HCT116 (cell line): ENCODE data around the gene IPCEF1. TPM values are rescaled to one million over a fixed set of nuclear protein-coding genes. Genes with fewer than 3 reads are reported as not detected.

Experiments
- ATAC-seq: fragments of 200-7000 bp; cut with Tn5 transposase; 2 replicates; pipeline ENCODE4 v1.9.1; 2020; ENCODE audit warnings: mild to moderate bottlenecking, moderate library complexity
- BruUV-seq: library from RNA; stranded (reverse); fragments of 400-500 nt; replicated peaks from 2 replicates; lab custom pipeline; 2021; lab: Mats Ljungman, UMichigan
- CTCF ChIA-PET: fragments of 300-600 bp; sonication (Branson Sonifier 250); formaldehyde crosslinking; loops from one replicate; lab custom pipeline; 2021; ENCODE audit warnings: antibody characterized with exemption; lab: Charles Lee
- POLR2A ChIA-PET: fragments of 300-600, 350-600 bp; sonication (Branson Sonifier 250); formaldehyde crosslinking; loops from one replicate; lab custom pipeline; 2021; ENCODE audit warnings: antibody characterized with exemption; lab: Charles Lee
- RAD21 ChIA-PET, 2 experiments: fragments of 300-600 bp; sonication (Branson Sonifier 250); formaldehyde crosslinking; loops; one replicate each; lab custom pipeline; 2023; ENCODE audit warnings: low total read pairs in 2 of 2; ENCODE audit not compliant: uncharacterized antibody in 2 of 2, unreplicated experiment in 2 of 2, low non-redundant PET in 1 of 2; lab: Charles Lee
- DNase-seq: peaks from one replicate; pipeline ENCODE4 v3.0.0-alpha.2; 2010; ENCODE audit warnings: low read depth, low spot score
- H2AFZ ChIP-seq: fragments of 200-600 bp; shearing (Covaris generic), sonication (generic); 2 replicates; pipeline ENCODE4 v1.6.1; 2017; ENCODE audit warnings: low read depth, mixed run types, mixed read lengths, antibody characterized with exemption, low read length; ENCODE audit not compliant: poor library complexity, severe bottlenecking
- H3K27ac ChIP-seq: 2 replicates; pipeline ENCODE4 v1.5.1; 2012; ENCODE audit warnings: low read depth, low read length
- H3K27me3 ChIP-seq: fragments of 200-600 bp; sonication (generic); 2 replicates; pipeline ENCODE4 v1.6.1; 2016; ENCODE audit warnings: mixed run types, low read length, mixed read lengths; ENCODE audit not compliant: insufficient read depth
- H3K36me3 ChIP-seq, 2 experiments: fragments of 200-500 bp in 1 of 2; fragments of 200-600 bp in 1 of 2; sonication (Bioruptor generic) in 1 of 2; sonication (generic) in 1 of 2; 2 replicates each; pipeline versions ENCODE4 v1.5.1 to v1.6.1; 2014 to 2016; ENCODE audit warnings: low read length in 2 of 2, inconsistent platforms in 1 of 2, mixed read lengths in 1 of 2, mixed run types in 1 of 2; ENCODE audit not compliant: insufficient read depth in 2 of 2, control insufficient read depth in 1 of 2
- H3K4me1 ChIP-seq, 2 experiments: fragments of 200-600 bp in 1 of 2; sonication (generic) in 1 of 2; 2 replicates each; pipeline versions ENCODE4 v1.5.1 to v1.6.1; 2012 to 2017; ENCODE audit warnings: low read length in 2 of 2, inconsistent platforms in 1 of 2, mild to moderate bottlenecking in 1 of 2, mixed read lengths in 1 of 2, mixed run types in 1 of 2, moderate library complexity in 1 of 2; ENCODE audit not compliant: insufficient read depth in 2 of 2, control insufficient read depth in 1 of 2
- H3K4me2 ChIP-seq: fragments of 200-600 bp; sonication (generic); 2 replicates; pipeline ENCODE4 v1.6.1; 2017; ENCODE audit warnings: mixed run types, low read length, mixed read lengths
- H3K4me3 ChIP-seq, 2 experiments: fragments of 200-600 bp in 1 of 2; sonication (generic) in 1 of 2; replicated peaks in 1 of 2; 2 replicates each; pipeline ENCODE4 v1.5.1; 2011 to 2016; ENCODE audit warnings: low read length in 2 of 2, control low read depth in 1 of 2, low read depth in 1 of 2, mild to moderate bottlenecking in 1 of 2, mixed read lengths in 1 of 2, mixed run types in 1 of 2
- H3K79me2 ChIP-seq: fragments of 200-600 bp; sonication (generic); 2 replicates; pipeline ENCODE4 v1.6.1; 2017; ENCODE audit warnings: mild to moderate bottlenecking, mixed run types, low read length, moderate library complexity, mixed read lengths; ENCODE audit not compliant: insufficient read depth
- H3K9ac ChIP-seq: fragments of 200-600 bp; sonication (generic); 2 replicates; pipeline ENCODE4 v1.6.1; 2016; ENCODE audit warnings: low read length, mixed read lengths
- H3K9me2 ChIP-seq: fragments of 200-600 bp; sonication (generic), shearing (Covaris generic); 2 replicates; pipeline ENCODE4 v1.6.1; 2017; ENCODE audit warnings: mixed run types, mild to moderate bottlenecking, moderate library complexity; ENCODE audit not compliant: insufficient read depth
- H3K9me3 ChIP-seq, 2 experiments: fragments of 200-500 bp in 1 of 2; fragments of 200-600 bp in 1 of 2; sonication (Bioruptor generic) in 1 of 2; sonication (generic) in 1 of 2; 2 replicates each; pipeline ENCODE4 v1.6.1; 2014 to 2017; ENCODE audit warnings: low read length in 2 of 2, mixed read lengths in 2 of 2, inconsistent platforms in 1 of 2, low read depth in 1 of 2, mild to moderate bottlenecking in 1 of 2, mixed run types in 1 of 2, moderate library complexity in 1 of 2; ENCODE audit not compliant: control insufficient read depth in 1 of 2, insufficient read depth in 1 of 2
- H4K20me1 ChIP-seq: fragments of 200-600 bp; sonication (generic), shearing (Covaris generic); 2 replicates; pipeline ENCODE4 v1.6.1; 2017; ENCODE audit warnings: mixed run types, mild to moderate bottlenecking, moderate library complexity; ENCODE audit not compliant: insufficient read depth
- CBX3 ChIP-seq: IDR thresholded peaks from 2 replicates; pipeline ENCODE4 v1.6.1; 2012; ENCODE audit warnings: low read depth
- EZH2 ChIP-seq: fragments of 200-600 bp; sonication (generic); IDR thresholded peaks from 2 replicates; pipeline ENCODE4 v1.6.1; 2017; ENCODE audit warnings: antibody characterized with exemption, mixed run types
- EZH2phosphoT487 ChIP-seq: fragments of 200-600 bp; IDR thresholded peaks from 2 replicates; pipeline ENCODE4 v1.6.1; 2018; ENCODE audit warnings: antibody characterized with exemption, borderline replicate concordance
- JUND ChIP-seq: IDR thresholded peaks from 2 replicates; pipeline ENCODE4 v1.6.1; 2012
- SIN3A ChIP-seq: IDR thresholded peaks from 2 replicates; pipeline ENCODE4 v1.6.1; 2012; ENCODE audit warnings: low read depth
- SRF ChIP-seq: IDR thresholded peaks from 2 replicates; pipeline ENCODE4 v1.6.1; 2012; ENCODE audit warnings: low read depth
- TCF7L2 ChIP-seq: IDR thresholded peaks from 2 replicates; pipeline ENCODE4 v1.7.0; 2011; ENCODE audit warnings: borderline replicate concordance, inconsistent platforms; ENCODE audit not compliant: insufficient read depth, insufficient read length; ENCODE audit errors: extremely low read depth
- YY1 ChIP-seq: IDR thresholded peaks from 2 replicates; pipeline ENCODE4 v1.6.1; 2011; ENCODE audit warnings: low read length, low read depth, moderate library complexity, mild to moderate bottlenecking; ENCODE audit not compliant: insufficient replicate concordance; ENCODE audit errors: extremely low read depth
- ZNF274 ChIP-seq: fragments of 200-500 bp; sonication (Bioruptor generic); IDR thresholded peaks from 2 replicates; pipeline ENCODE4 v1.6.1; 2014; ENCODE audit warnings: mild to moderate bottlenecking, low read depth, low read length, inconsistent platforms
- intact Hi-C: fragments of 100-400 bp; cut with micrococcal nuclease; formaldehyde crosslinking; loops from 2 replicates; pipeline ENCODE4 v1.10.0; 2022
- total RNA-seq: library from RNA; stranded (reverse); gene quantifications from one replicate; pipeline ENCODE4 v1.2.1, GENCODE V29; 2021; ENCODE audit not compliant: unreplicated experiment
- TF ChIP-seq, protein P1 (sequence below): IDR thresholded peaks from 2 replicates; pipeline ENCODE4 v1.6.1; 2012
- TF ChIP-seq, protein P2 (sequence below): IDR thresholded peaks from 2 replicates; pipeline ENCODE4 v1.6.1; 2012
- TF ChIP-seq, protein P3 (sequence below), 3 experiments: fragments of 200-600 bp in 1 of 3; sonication (generic) in 1 of 3; IDR thresholded peaks in 2 of 3; conservative IDR thresholded peaks in 1 of 3; 2 replicates each; pipeline ENCODE4 v1.5.1; 2012 to 2017; ENCODE audit warnings: low read depth in 2 of 3, low read length in 2 of 3, antibody characterized with exemption in 1 of 3, borderline replicate concordance in 1 of 3, control low read depth in 1 of 3, mild to moderate bottlenecking in 1 of 3, mixed read lengths in 1 of 3, mixed run types in 1 of 3, moderate library complexity in 1 of 3; ENCODE audit not compliant: insufficient read depth in 1 of 3

Gene IPCEF1
- total RNA-seq, 1 experiment from 2014 or later, result 0.32 TPM

DNA sequence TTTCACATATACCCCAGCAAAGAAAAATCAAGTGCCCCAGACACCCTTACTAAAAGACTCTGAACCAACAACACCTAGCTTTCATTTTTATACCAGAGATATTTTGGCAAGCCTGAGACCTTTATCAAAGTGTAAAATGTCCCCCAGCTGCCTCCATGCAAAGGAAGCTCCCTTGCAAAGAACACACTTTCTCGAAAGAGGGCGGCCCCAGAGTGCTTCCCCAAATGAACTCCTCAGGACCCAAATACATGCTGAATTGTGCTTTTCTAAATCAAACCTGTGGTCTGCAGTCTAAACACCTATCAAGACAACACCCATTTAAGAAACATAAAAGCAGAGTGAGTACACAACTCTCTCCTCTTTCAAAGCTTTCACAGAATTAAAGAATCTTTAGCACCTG lies 490 bp downstream of the IPCEF1 start:
- H3K27me3 ChIP-seq, result no peaks in the 10 kb centered on the region
- BruUV-seq, result no TSS peak
- no peaks in the 10 kb centered on the region for H3K9me2 ChIP-seq
- H3K4me3 ChIP-seq, result no peak overlapping the region
- peaks cover 0 to 7% of the 10 kb centered on the region in 2 experiments; a peak in 1 of 4 replicates for H3K4me1 ChIP-seq
- ATAC-seq (no peak), DNase-seq (no peak)
- no peaks in the 10 kb centered on the region for H3K9me3 ChIP-seq
- H3K27ac ChIP-seq, result no peak overlapping the region
- intact Hi-C loops, result no loop called here
- H3K4me2 ChIP-seq, result no peak overlapping the region
- H3K36me3 ChIP-seq, result no peaks in the 10 kb centered on the region
- ChIA-PET POLR2A (no interaction called here), CTCF (no interaction called here), RAD21 (no interaction called here)
- TF ChIP-seq, protein P1, sequence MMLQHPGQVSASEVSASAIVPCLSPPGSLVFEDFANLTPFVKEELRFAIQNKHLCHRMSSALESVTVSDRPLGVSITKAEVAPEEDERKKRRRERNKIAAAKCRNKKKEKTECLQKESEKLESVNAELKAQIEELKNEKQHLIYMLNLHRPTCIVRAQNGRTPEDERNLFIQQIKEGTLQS, result no peak
- no peak for TF ChIP-seq ZNF274
- no peak for TF ChIP-seq TCF7L2
- no peak for TF ChIP-seq YY1
- TF ChIP-seq CBX3, result no peak
- no peak for TF ChIP-seq JUND
- TF ChIP-seq, protein P2, sequence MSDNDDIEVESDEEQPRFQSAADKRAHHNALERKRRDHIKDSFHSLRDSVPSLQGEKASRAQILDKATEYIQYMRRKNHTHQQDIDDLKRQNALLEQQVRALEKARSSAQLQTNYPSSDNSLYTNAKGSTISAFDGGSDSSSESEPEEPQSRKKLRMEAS, result no peak
- TF ChIP-seq SIN3A, result no peak
- no peaks in the 10 kb centered on the region for H3K79me2 ChIP-seq
- H4K20me1 ChIP-seq, result no peaks in the 10 kb centered on the region
- no peak overlapping the region for H3K9ac ChIP-seq
- no peak overlapping the region for H2AFZ ChIP-seq

DNA sequence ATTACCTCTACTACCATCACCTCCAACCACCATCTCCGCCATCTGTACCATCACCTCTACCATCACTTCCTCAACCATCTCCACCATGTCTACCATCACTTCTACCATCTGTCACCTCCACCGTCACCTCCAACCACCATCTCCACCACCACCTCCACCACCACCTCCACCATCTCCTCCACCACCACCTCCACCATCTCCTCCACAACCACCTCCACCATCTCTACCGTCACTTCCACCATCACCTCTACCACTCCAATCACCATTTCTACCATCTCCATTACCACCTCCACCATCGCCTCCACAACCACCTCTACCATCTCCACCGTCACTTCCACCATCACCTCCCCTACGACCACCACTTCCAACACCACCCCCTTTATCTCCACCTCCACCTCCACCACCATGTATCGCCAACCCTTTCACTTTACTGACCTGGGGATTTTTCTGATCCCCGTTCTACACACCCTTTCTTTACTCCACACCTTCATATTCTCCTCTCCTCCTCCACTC lies 2.3 kb downstream of the IPCEF1 start:
- Histone ChIP-seq H3K4me2 (no peak overlapping the region), H4K20me1 (no peaks in the 10 kb centered on the region), H3K4me1 (peaks cover 0 to 2% of the 10 kb centered on the region in 2 experiments; a peak in 1 of 4 replicates), H3K27me3 (no peaks in the 10 kb centered on the region), H3K27ac (no peak overlapping the region), H3K4me3 (no peak overlapping the region), H3K9me2 (no peaks in the 10 kb centered on the region; the same call in 1 of the 2 replicates), H3K79me2 (no peaks in the 10 kb centered on the region), H3K9me3 (no peaks in the 10 kb centered on the region), H3K36me3 (no peaks in the 10 kb centered on the region), H2AFZ (no peak overlapping the region), H3K9ac (no peak overlapping the region)
- TF ChIP-seq, protein P1, result no peak
- TF ChIP-seq EZH2phosphoT487, result no peak
- TF ChIP-seq, protein P3, sequence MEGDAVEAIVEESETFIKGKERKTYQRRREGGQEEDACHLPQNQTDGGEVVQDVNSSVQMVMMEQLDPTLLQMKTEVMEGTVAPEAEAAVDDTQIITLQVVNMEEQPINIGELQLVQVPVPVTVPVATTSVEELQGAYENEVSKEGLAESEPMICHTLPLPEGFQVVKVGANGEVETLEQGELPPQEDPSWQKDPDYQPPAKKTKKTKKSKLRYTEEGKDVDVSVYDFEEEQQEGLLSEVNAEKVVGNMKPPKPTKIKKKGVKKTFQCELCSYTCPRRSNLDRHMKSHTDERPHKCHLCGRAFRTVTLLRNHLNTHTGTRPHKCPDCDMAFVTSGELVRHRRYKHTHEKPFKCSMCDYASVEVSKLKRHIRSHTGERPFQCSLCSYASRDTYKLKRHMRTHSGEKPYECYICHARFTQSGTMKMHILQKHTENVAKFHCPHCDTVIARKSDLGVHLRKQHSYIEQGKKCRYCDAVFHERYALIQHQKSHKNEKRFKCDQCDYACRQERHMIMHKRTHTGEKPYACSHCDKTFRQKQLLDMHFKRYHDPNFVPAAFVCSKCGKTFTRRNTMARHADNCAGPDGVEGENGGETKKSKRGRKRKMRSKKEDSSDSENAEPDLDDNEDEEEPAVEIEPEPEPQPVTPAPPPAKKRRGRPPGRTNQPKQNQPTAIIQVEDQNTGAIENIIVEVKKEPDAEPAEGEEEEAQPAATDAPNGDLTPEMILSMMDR (IDR thresholded peaks at IDR 0.05 in 2 of 3, conservative IDR thresholded peaks at IDR 0.05 in 1 of 3; ENCODE audit: borderline replicate concordance in 1 of 3, insufficient read depth in 1 of 3, low read depth in 2 of 3, low read length in 2 of 3), result no peak
- TF ChIP-seq SRF, result no peak
- TF ChIP-seq CBX3, result no peak
- no peak for TF ChIP-seq ZNF274
- TF ChIP-seq EZH2, result no peak
- TF ChIP-seq SIN3A, result no peak
- TF ChIP-seq YY1, result no peak
- intact Hi-C loops, result no loop called here
- no TSS peak for BruUV-seq
- POLR2A ChIA-PET, result no interaction called here
- DNase-seq (no peak), ATAC-seq (no peak)
- RAD21 ChIA-PET, result no interaction called here
- CTCF ChIA-PET, result no interaction called here
